ENCODE data around the gene UBE2QL1.

DNA sequence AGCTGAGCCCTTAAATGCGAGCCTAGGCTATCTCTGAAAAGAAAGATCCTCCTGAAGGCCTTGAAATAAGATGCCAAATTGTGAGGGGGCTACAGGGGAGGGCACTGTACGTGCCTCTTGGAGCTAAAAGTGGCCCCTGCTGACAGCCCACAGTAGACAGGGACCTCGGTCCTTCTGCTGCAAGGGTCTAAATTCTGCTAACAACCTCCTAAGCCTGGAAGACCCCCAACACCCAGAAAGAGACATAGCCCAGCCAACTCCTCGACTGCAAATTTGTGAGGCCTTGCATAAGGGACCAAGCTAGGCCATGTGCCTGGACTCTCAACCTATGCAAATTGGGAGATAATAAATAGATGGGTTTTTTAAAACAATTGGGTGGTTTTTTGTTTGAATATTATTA lies 54.7 kb downstream of the UBE2QL1 start:
- TF ChIP-seq POLR2A (IDR thresholded peaks at IDR 0.05; ENCODE audit: low read depth, low read length) (no peak), POLR2AphosphoS5 (IDR thresholded peaks at IDR 0.05; ENCODE audit: low read depth, low read length) (no peak)
